Lower leg skin (tissue), 4 donors: ENCODE results near the gene WDR27. TPM values are rescaled to one million over a fixed set of nuclear protein-coding genes. Genes with fewer than 3 reads are reported as not detected.

Source experiments
- DNase-seq, 2 donors: peaks; one replicate each; pipeline ENCODE4 v3.0.0-alpha.2; 2019; ENCODE audit warnings: low spot score in 2 of 2
- H3K4me3 ChIP-seq: fragments of 200-600 bp; sonication (generic); 2 replicates; pipeline ENCODE4 v1.5.1; 2017; ENCODE audit warnings: mild to moderate bottlenecking, low read depth; ENCODE audit not compliant: poor library complexity, severe bottlenecking
- POLR2A ChIP-seq, 2 donors: fragments of 450-650 bp; IDR thresholded peaks; one replicate each; pipeline ENCODE4 v1.6.1; 2016 to 2017; ENCODE audit warnings: antibody characterized with exemption in 2 of 2, mild to moderate bottlenecking in 1 of 2, moderate library complexity in 1 of 2
- WGBS, 2 donors: methylation state at CpG; one replicate each; pipeline ENCODE4 v1.1.5; 2018; 5-methylcytosine and 5-hydroxymethylcytosine counted together
- intact Hi-C: fragments of 100-400 bp; cut with DNase I; formaldehyde crosslinking; loops from one replicate; pipeline ENCODE4 v1.15.0; 2023; ENCODE audit warnings: low total_unique reads
- total RNA-seq, 4 donors: library from RNA; depleted of rRNA; stranded (reverse); fragments of >200 nt; gene quantifications; one replicate each; pipeline ENCODE4 v1.1.0, GENCODE V29; 2016
- TF ChIP-seq, protein P1 (sequence below), 3 donors: fragments of 450-650 bp; IDR thresholded peaks; one replicate each; pipeline ENCODE4 v1.5.1; 2016; ENCODE audit warnings: antibody characterized with exemption in 3 of 3, mild to moderate bottlenecking in 3 of 3, moderate library complexity in 2 of 3

Gene WDR27
- total RNA-seq, 4 donors from 2014 or later, result 15.7 to 40.0 (median 19.5) TPM

DNA sequence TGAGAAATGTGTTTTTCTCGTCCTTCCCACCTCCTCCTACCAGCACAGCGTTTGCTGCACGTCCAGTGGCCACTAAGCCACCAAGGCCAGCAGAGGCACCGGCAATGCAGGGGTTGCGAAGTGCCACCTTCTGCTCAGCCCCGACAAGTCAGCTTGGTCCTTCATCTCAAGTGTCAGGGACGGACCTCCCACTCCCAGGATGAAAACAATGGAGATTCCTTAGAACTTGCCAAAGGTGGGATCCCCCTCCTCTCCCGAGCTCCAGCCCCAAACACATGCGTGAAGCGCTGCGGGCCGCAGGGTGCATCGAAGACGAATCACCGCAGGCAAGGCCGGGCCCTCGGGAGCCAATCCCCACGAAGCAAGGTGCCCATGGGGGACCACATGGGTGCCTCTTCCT lies 60.8 kb downstream of the WDR27 start:
- intact Hi-C loops, result no loop called here
- H3K4me3 ChIP-seq, result no peak overlapping the region
- no peak for DNase-seq
- TF ChIP-seq, protein P1, sequence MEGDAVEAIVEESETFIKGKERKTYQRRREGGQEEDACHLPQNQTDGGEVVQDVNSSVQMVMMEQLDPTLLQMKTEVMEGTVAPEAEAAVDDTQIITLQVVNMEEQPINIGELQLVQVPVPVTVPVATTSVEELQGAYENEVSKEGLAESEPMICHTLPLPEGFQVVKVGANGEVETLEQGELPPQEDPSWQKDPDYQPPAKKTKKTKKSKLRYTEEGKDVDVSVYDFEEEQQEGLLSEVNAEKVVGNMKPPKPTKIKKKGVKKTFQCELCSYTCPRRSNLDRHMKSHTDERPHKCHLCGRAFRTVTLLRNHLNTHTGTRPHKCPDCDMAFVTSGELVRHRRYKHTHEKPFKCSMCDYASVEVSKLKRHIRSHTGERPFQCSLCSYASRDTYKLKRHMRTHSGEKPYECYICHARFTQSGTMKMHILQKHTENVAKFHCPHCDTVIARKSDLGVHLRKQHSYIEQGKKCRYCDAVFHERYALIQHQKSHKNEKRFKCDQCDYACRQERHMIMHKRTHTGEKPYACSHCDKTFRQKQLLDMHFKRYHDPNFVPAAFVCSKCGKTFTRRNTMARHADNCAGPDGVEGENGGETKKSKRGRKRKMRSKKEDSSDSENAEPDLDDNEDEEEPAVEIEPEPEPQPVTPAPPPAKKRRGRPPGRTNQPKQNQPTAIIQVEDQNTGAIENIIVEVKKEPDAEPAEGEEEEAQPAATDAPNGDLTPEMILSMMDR (IDR thresholded peaks at IDR 0.05), result no peak
- TF ChIP-seq POLR2A (IDR thresholded peaks at IDR 0.05), result no peak
- WGBS, 2 donors, result 94% methylated on average over 18 of the region's 18 CpGs

DNA sequence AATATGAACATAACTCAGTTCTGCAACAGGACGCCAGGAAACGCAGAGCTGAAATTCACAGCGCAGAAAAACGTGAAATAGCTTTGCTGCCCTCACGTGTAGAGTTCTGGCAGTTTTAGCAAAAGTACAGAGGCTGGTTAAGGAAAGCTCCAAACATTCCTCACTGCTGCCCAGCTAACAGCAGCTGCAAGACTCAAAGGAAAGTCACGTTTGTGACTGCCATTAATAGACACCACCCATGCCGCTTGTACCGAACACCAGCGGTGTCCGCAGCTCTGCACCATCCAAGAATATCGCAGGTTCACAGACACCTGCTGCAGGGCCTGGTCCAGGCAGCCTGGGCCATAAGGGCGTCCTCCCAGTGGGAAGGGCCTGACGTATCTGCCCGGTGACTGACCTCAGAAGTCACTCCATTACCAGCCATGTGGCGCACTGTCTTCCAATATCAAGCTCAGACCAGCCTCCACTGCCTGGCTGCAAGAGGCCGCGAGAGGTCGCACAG lies 61.4 kb downstream of the WDR27 start:
- TF ChIP-seq, protein P1 (IDR thresholded peaks at IDR 0.05), result no peak
- TF ChIP-seq POLR2A (IDR thresholded peaks at IDR 0.05), result no peak
- intact Hi-C loops, result no loop called here
- WGBS, 2 donors, result 82 to 87% methylated on average over 18 of the region's 18 CpGs
- no peak for DNase-seq
- H3K4me3 ChIP-seq, result no peak overlapping the region

DNA sequence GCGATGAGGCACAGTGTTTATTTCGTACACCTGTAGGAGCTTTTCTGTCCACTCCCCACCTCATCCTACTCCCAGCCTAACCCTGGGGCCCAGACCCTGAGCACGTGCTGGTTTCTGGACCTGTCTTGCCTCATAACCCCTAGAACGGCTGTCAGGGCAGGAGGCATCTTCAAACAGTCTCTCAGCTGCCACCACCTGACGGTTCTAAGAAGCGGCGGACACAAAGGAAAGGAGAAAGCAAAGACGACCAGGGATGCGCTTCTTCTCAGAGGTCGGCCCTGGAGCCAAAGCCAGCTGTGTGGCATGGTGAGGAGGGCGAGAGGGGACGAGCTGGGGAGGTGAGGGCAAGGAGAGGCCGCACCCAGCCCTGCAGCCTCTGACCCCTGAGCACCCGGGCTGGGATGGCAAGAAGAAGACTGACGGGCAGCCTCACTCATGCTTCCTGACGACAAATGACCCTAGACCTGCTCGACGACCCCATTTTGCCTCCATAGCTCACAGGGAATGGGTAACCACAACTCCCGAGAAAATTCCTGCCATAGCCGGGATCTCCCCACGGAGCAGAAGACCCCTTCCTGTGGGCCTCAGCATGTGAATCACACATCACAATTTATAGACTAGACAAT lies 62.1 kb downstream of the WDR27 start:
- 79 to 84% methylated on average over 21 of the region's 21 CpGs for WGBS, 2 donors
- intact Hi-C loops, result no loop called here
- no peak overlapping the region for H3K4me3 ChIP-seq
- TF ChIP-seq, protein P1 (IDR thresholded peaks at IDR 0.05), result no peak
- no peak for TF ChIP-seq POLR2A (IDR thresholded peaks at IDR 0.05)
- DNase-seq, result no peak

DNA sequence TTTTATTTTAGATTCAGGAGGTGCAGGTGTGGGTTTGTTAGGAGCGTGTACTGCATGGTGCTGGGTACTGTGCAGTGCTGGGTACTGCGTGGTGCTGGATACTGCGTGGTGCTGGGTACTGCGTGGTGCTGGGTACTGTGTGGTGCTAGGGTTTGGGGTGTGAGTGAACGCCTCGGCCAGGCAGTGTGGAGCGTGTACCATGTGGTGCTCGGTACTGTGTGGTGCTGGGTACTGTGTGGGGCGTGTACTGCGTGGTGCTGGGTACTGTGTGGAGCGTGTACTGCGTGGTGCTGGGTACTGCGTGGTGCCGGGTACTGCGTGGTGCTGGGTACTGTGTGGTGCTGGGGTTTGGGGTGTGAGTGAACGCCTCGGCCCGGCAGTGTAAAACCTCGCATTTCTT lies 62.9 kb downstream of the WDR27 start:
- no peak overlapping the region for H3K4me3 ChIP-seq
- TF ChIP-seq POLR2A (IDR thresholded peaks at IDR 0.05), result no peak
- TF ChIP-seq, protein P1 (IDR thresholded peaks at IDR 0.05), result no peak
- intact Hi-C loops, result no loop called here
- no peak for DNase-seq
- WGBS, 2 donors, result 95 to 97% methylated on average over 19 of the region's 19 CpGs

DNA sequence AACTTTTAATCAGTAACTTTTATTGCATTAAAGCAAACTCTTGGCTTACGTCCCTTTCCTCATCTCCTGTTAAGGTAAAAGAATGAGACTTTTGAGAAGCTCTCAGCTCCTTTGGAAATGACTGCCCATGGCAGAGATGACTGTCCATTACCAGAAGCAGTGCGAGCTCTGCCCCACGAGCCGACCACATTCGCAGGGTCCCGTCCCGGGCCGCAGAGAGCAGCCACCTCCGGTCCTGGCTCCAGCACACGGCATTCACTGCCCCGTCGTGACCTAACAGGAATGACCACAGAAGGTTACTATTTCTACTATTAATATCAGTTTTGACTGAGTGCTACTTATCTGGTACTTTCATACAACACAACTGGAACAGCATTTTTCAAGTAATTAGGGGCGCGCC lies 63.4 kb downstream of the WDR27 start:
- DNase-seq, result no peak
- intact Hi-C loops, result no loop called here
- no peak overlapping the region for H3K4me3 ChIP-seq
- WGBS, 2 donors, result 95 to 98% methylated on average over 14 of the region's 14 CpGs
- TF ChIP-seq POLR2A (IDR thresholded peaks at IDR 0.05), result no peak
- TF ChIP-seq, protein P1 (IDR thresholded peaks at IDR 0.05), result no peak

DNA sequence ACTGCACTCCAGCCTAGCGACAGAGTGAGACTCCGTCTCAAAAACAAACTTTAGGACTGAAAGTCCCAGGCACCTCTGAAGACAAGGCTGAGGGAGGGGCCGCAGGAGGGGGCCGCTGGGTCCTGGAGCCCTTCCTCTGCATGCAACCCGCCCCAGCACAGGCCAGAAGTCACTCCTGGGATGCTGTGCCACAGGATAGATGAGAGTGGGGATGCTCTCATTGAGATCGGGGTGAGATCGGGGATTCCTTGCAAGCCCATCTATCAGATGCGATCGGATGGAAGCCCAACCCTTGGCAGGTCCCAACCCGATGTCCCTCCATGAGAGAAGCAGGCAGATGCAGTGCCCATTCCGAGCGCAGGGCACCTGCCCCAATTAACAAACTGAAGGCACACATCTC lies 66.5 kb downstream of the WDR27 start:
- 96 to 97% methylated on average over 12 of the region's 12 CpGs for WGBS, 2 donors
- no peak overlapping the region for H3K4me3 ChIP-seq
- intact Hi-C loops, result no loop called here
- TF ChIP-seq, protein P1 (IDR thresholded peaks at IDR 0.05), result no peak
- no peak for TF ChIP-seq POLR2A (IDR thresholded peaks at IDR 0.05)
- no peak for DNase-seq
